Measurements from ENCODE around the gene ICA1L. TPM values are rescaled to one million over a fixed set of nuclear protein-coding genes. Genes with fewer than 3 reads are reported as not detected.
A peak's percentile ranks its signal among the peaks of the same experiment; 100 is the strongest.

Gene ICA1L
- total RNA-seq, 2 experiments from 2014 or later, result 1.5 to 1.6 TPM

DNA sequence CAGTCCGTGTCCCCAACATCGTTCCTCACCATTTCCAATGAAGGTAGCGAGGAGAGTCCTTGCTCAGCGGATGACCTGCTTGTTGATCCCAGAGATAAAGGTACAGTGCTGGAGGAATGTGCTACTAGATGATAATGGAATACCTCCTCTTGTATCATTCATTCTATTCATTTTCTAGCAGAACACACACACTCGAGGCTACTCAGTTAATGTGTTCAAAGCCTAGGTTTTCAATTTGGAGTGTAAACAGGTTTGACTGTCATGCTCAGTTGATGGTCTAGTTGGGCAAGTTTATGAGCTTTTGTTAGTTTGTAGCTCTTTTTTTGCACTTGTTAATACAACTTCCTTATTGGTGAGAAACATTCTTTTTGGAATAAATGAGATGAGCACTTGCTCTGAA, 114.2 kb downstream of the ICA1L start:
- Histone ChIP-seq H3K27ac (ENCODE audit: low read depth in 1 of 2, low read length in 2 of 2) (no peak overlapping the region), H3K9me3 (ENCODE audit: control insufficient read depth in 1 of 2, insufficient read depth in 1 of 2, low read length in 2 of 2) (no peaks in the 10 kb centered on the region), H3K4me3 (ENCODE audit: low read length) (no peak overlapping the region), H3K4me1 (ENCODE audit: insufficient read depth, low read length) (peaks cover 4% of the 10 kb centered on the region), H3K27me3 (ENCODE audit: control insufficient read depth in 1 of 2, insufficient read depth in 2 of 2, low read length in 2 of 2) (no peaks in the 10 kb centered on the region), H3K36me3 (ENCODE audit: insufficient read depth, low read length) (peaks cover 34% of the 10 kb centered on the region)
- ChIA-PET POLR2A (interaction anchor here (1.4 kb wide), 1 partner anchor 122 kb away, joined by 4 read pairs; the partner anchor contains the start of gene FAM117B), CTCF (no interaction called here)
- ATAC-seq (ENCODE audit: poor library complexity) (no peak), DNase-seq (no peak)
- TF ChIP-seq, protein P1, sequence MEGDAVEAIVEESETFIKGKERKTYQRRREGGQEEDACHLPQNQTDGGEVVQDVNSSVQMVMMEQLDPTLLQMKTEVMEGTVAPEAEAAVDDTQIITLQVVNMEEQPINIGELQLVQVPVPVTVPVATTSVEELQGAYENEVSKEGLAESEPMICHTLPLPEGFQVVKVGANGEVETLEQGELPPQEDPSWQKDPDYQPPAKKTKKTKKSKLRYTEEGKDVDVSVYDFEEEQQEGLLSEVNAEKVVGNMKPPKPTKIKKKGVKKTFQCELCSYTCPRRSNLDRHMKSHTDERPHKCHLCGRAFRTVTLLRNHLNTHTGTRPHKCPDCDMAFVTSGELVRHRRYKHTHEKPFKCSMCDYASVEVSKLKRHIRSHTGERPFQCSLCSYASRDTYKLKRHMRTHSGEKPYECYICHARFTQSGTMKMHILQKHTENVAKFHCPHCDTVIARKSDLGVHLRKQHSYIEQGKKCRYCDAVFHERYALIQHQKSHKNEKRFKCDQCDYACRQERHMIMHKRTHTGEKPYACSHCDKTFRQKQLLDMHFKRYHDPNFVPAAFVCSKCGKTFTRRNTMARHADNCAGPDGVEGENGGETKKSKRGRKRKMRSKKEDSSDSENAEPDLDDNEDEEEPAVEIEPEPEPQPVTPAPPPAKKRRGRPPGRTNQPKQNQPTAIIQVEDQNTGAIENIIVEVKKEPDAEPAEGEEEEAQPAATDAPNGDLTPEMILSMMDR (IDR thresholded peaks at IDR 0.05), result no peak
- Mint-ChIP-seq H3K36me3 (ENCODE audit: low read depth) (peaks cover 86% of the 10 kb centered on the region), H3K4me1 (ENCODE audit: low read depth) (peaks cover 53% of the 10 kb centered on the region), H3K9me3 (no peaks in the 10 kb centered on the region), H3K27me3 (no peaks in the 10 kb centered on the region), H3K4me3 (no peak overlapping the region), H3K27ac (peak overlapping the region; percentile 60)
- intact Hi-C loops (cut with DNase I, micrococcal nuclease), result loop anchor here in 1 of 2 experiments (5.0 kb wide), 1 partner anchor 170 kb away; no protein-coding TSS in a partner anchor

- intact Hi-C loops (cut with DNase I, micrococcal nuclease), result loop anchor here in 1 of 2 experiments (5.0 kb wide), 1 partner anchor 169 kb away; no protein-coding TSS in a partner anchor
- no peak overlapping the region for H3K4me3 ChIP-seq (ENCODE audit: low read length)
- TF ChIP-seq, protein P1 (IDR thresholded peaks at IDR 0.05), result no peak
- H3K4me3 Mint-ChIP-seq, result no peak overlapping the region
- H3K27ac Mint-ChIP-seq, result peak overlapping the region; percentile 51
- ChIA-PET POLR2A (interaction anchor here (0.9 kb wide), 1 partner anchor 121 kb away, joined by 3 read pairs; no protein-coding TSS in a partner anchor), CTCF (no interaction called here)
- H3K4me1 Mint-ChIP-seq (ENCODE audit: low read depth), result peaks cover 54% of the 10 kb centered on the region
- H3K36me3 Mint-ChIP-seq (ENCODE audit: low read depth), result peaks cover 87% of the 10 kb centered on the region
- H3K36me3 ChIP-seq (ENCODE audit: insufficient read depth, low read length), result peaks cover 34% of the 10 kb centered on the region
- no peaks in the 10 kb centered on the region for H3K27me3 ChIP-seq (ENCODE audit: control insufficient read depth in 1 of 2, insufficient read depth in 2 of 2, low read length in 2 of 2)
- no peaks in the 10 kb centered on the region for H3K9me3 ChIP-seq (ENCODE audit: control insufficient read depth in 1 of 2, insufficient read depth in 1 of 2, low read length in 2 of 2)
- no peaks in the 10 kb centered on the region for H3K27me3 Mint-ChIP-seq
- no peak for ATAC-seq (ENCODE audit: poor library complexity)
- no peak overlapping the region for H3K27ac ChIP-seq (ENCODE audit: low read depth in 1 of 2, low read length in 2 of 2)
- H3K4me1 ChIP-seq (ENCODE audit: insufficient read depth, low read length), result peaks cover 4% of the 10 kb centered on the region
- no peak for DNase-seq
- H3K9me3 Mint-ChIP-seq, result no peaks in the 10 kb centered on the region
Observed at GRCh38 chr2:202756598-202756997, 115.0 kb downstream of the ICA1L start.

DNA sequence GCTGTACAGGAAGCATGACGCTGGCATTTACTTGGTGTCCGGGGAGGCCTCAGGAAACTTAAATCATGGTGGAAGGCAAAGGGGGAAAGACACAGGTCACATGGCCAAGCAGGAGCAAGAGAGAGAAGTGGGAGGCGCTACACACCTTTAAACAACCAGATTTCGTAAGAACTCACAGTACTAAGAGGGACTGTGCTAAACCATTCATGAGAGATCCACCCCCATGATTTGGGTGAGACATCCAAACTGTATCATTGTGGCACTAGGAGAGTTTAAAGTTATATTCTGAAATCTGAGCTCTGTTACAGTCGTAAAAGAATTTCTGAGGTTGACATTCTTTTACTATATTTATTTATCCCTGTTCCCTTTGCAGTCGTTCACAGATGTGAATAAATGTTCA, 116.6 kb downstream of the ICA1L start:
- DNase-seq, result no peak
- ATAC-seq (ENCODE audit: poor library complexity), result no peak
- H3K9me3 Mint-ChIP-seq, result no peaks in the 10 kb centered on the region
- H3K36me3 Mint-ChIP-seq (ENCODE audit: low read depth), result peaks cover 83% of the 10 kb centered on the region
- H3K27ac Mint-ChIP-seq, result no peak overlapping the region
- no peaks in the 10 kb centered on the region for H3K9me3 ChIP-seq (ENCODE audit: control insufficient read depth in 1 of 2, insufficient read depth in 1 of 2, low read length in 2 of 2)
- peaks cover 54% of the 10 kb centered on the region for H3K4me1 Mint-ChIP-seq (ENCODE audit: low read depth)
- ChIA-PET CTCF (no interaction called here), POLR2A (no interaction called here)
- intact Hi-C loops (cut with DNase I, micrococcal nuclease), result loop anchor here (5.0 kb wide), 2 partner anchors 118 to 168 kb away; no protein-coding TSS in a partner anchor
- H3K4me3 ChIP-seq (ENCODE audit: low read length), result no peak overlapping the region
- H3K36me3 ChIP-seq (ENCODE audit: insufficient read depth, low read length), result peaks cover 25% of the 10 kb centered on the region
- H3K4me1 ChIP-seq (ENCODE audit: insufficient read depth, low read length), result peaks cover 7% of the 10 kb centered on the region
- H3K27me3 ChIP-seq (ENCODE audit: control insufficient read depth in 1 of 2, insufficient read depth in 2 of 2, low read length in 2 of 2), result no peaks in the 10 kb centered on the region
- no peak overlapping the region for H3K27ac ChIP-seq (ENCODE audit: low read depth in 1 of 2, low read length in 2 of 2)
- H3K4me3 Mint-ChIP-seq, result no peak overlapping the region
- TF ChIP-seq, protein P1 (IDR thresholded peaks at IDR 0.05), result no peak
- H3K27me3 Mint-ChIP-seq, result no peaks in the 10 kb centered on the region

Measured in CD4-positive, alpha-beta T cell (primary cell).